Stimulated activated CD4-positive, alpha-beta T cell treated with anti-CD3 and anti-CD28 coated beads, Interleukin-15, amount 100 ng/mL, for 1 hour (primary cell): ENCODE data around the gene AMMECR1.
A peak's percentile ranks its signal among the peaks of the same experiment; 100 is the strongest.
"Not testable (repeated sequence)": the region's sequence is repeated elsewhere in the genome, so short reads cannot be mapped to it uniquely, and the experiment has no call there.

Experiments
- DNase-seq, 2 donors: peaks; one replicate each; pipeline ENCODE4 v3.0.0-alpha.2; 2020; ENCODE audit warnings: low read depth in 1 of 2, low spot score in 1 of 2

The AMMECR1 gene

DNA sequence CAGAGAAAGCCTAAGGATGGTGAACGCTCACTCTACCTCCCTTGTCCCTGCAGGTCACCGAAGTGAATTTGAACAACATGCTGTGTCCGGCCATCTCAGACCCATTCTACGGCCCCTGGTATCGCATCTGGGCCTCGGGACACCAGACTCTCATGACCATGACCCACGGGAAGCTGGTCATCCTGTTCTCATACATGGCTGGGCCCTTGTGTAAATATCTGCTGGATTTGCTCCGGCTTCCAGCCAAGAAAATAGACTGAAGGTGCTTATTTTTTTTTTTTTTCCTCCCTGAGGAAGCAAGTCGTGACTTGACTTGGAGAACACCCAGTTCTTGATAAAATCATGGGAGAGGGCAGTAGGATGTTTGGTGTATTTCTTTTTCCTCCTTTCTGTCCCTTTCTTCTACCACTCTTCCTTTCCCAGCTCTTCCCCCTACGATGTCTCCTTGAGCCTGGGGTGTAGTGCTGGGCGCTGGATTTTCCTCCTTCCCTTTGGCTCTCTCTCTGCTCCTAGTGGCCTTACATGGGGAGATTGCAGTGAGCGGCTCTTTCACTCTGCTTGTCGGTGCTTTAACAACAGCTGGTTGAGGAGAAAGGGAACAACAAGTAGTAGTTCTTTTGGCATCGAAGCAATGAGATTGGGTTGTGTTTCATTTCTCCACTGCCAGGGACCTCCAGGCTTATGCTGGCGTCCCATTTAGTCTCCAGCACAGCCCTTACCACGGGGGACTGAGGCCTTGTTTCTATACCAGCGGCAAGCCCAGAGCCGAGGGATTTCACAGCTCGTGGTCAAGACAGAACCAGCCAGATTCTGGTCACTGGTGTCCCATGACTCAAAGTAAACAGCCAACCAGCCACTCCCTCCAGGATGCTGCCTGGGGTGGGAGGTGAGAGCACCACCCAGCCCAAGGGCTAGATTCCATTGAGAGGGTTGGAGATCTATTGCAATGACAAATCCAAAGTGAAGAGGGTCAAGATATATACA, 144.4 kb downstream of the AMMECR1 start:
- DNase-seq: no peak

GRCh38 chrX:110172215-110172614, 145.7 kb downstream of the AMMECR1 start:
- no peak for DNase-seq

DNA sequence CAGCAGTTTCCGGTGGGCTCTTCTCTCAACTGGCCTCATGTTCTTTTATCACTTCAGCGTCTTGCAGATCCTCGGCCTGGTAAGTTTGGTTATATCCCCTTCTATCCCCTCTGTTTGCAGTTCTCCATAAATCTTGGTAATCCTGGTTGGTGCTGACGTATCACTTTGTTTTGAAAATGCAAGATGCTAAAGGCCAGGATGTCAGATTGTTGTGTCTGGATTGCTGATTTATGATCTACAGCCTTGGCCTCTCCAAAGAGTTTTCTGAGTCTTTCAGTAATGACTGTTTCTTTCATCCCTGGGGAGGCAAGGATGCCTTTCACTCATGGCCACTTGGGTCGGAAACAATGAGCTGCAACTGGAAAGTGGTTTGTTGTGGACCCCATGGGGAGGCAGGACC, 146.4 kb downstream of the AMMECR1 start:
- DNase-seq: no peak

- DNase-seq: no peak
Observed at GRCh38 chrX:110170029-110170428, 147.9 kb downstream of the AMMECR1 start.

DNA sequence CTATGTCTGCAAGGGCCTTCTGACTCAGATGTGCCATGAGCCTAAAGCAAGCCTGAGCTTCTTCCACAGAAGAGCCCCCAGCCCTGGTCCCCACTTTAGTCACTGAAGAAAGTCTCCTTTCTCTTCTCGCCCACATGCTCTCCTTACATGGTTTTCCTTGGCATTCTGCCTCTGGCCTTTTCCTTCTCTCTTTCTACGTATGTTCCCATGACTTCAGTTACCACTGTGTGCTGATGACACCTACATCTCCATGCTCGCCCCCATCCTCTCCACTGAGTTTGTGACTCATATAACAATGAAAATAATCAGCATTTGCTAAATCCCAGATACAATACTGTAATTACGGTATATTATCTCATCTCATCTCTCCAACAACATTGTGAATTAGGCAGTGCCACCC, 149.3 kb downstream of the AMMECR1 start:
- no peak for DNase-seq

- DNase-seq: peak; percentile 12
Observed at GRCh38 chrX:110167952-110168451, 149.9 kb downstream of the AMMECR1 start.

- no peak for DNase-seq
Observed at GRCh38 chrX:110163488-110163887, 154.4 kb downstream of the AMMECR1 start.

DNA sequence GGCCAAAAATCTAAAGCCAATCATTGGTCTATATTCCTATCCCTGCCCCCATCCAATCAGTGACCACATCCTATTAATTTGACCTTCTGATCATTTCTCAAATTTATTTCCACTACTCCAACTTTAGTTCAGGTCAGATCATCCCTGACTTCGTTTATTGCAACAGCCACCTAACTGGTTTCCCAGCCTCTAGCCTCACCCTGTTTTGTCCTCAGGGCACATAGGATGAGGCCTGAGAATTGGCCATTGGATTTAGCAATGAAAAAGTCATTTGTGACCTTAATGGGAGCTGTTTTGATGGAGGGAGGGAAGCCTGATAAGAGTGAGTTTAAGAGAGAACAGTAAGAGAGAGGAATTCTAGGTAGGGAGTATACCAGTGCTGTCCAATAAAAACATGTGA, 155.0 kb downstream of the AMMECR1 start:
- no peak for DNase-seq

GRCh38 chrX:110162131-110162530, 155.8 kb downstream of the AMMECR1 start:
- DNase-seq: no peak

GRCh38 chrX:110161361-110161686, 156.6 kb downstream of the AMMECR1 start:
- no peak for DNase-seq

DNA sequence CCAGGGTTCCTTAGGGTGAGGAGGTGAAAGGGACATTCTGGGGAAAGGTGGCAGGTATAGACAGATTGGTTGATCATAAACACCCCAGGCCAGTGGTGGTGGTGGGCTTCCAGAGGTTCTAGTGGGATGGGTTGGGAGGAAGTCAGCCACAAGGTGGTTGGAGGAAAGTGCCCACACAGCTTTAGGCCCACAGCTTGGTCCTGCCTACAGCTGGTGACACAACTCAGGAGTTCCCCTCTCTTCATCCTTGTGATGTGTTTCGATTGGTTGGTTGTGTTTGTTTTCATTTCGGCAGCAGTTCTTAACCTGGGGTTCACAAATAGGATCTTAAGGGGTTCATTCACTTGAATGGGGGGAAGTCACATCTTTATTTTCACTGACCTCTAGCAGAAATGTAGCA, 158.0 kb downstream of the AMMECR1 start:
- DNase-seq: no peak

- DNase-seq: no peak
Observed at GRCh38 chrX:110159235-110159634, 158.7 kb downstream of the AMMECR1 start.

- no peak for DNase-seq
Observed at GRCh38 chrX:110157444-110157843, 160.4 kb downstream of the AMMECR1 start.

GRCh38 chrX:110156167-110156754, 161.6 kb downstream of the AMMECR1 start:
- no peak for DNase-seq

- DNase-seq: no peak
Observed at GRCh38 chrX:110155759-110156158, 162.1 kb downstream of the AMMECR1 start.

GRCh38 chrX:110154328-110154727, 163.6 kb downstream of the AMMECR1 start:
- not testable (repeated sequence) for DNase-seq

- no peak for DNase-seq
Observed at GRCh38 chrX:110153896-110154295, 164.0 kb downstream of the AMMECR1 start.

- DNase-seq: no peak
Observed at GRCh38 chrX:110153244-110153643, 164.6 kb downstream of the AMMECR1 start.

DNA sequence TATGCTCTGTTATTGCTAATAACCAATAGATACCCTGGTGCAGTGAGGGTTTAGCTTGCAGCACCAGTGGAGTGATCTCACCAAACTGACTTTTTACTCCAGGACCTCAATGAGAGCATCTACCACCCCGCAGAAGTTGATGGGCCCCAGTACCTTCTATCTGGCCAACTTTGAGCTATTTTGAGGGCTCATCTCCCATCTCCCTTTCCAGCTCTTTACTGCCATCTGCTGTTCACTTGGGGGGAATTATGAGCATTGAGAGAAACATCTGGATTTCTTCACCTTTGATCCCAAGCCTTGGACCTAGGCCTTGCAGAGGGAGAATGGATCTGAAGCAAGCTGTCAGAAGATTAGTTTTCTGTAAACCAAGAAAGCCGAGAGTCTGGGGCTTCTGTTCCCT, 171.4 kb downstream of the AMMECR1 start:
- DNase-seq: no peak

DNA sequence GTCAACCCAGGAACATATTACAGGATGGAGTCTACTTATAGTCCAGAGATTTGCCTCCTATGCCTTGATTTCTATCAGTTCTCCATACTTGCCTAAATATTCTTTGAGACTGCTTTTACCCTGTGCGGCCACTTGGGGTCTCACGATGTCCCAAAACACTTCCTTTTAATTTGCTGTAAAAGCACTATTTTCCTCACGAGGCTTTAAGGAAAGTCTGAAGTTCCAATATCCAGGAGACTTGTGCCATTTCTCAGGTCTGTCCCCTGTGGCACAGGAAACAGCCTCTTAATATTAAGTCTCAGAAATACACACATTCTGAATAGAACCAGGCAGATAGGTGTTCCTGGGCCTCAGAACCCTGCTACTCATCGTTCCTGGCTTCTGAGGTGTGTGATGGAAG, 172.0 kb downstream of the AMMECR1 start:
- DNase-seq: no peak

DNA sequence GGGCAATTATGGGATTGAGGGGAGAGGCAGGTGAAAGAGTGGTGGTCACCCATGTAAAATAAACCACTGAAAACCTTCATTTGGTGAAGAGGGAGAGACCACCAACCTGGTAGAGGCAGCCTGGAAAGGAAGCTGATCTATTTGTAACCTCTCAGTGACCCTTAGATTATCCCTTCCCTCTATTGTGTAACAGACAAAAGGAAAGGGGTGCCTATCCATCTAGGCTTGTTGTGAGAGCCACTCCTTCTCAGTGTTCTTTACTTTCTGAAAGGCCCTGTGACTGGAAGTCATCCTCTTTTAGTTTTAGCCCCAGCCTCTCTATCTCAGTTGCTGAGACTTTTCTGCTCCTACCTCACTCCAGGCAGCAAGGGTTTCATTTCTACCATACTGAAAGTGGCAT, 172.6 kb downstream of the AMMECR1 start:
- DNase-seq: no peak
